D721Med (cell line): Measurements from ENCODE around the gene UBASH3B.

Experiments used
- DNase-seq: peaks from one replicate; pipeline ENCODE4 v3.0.0; 2011; ENCODE audit warnings: low spot score; ENCODE audit not compliant: insufficient read length
- FAIRE-seq: peaks from 2 replicates; lab custom pipeline; 2011; peaks lifted over from hg19 to GRCh38; lab: Jason Lieb, UNC
- TF ChIP-seq, protein P1 (sequence below): IDR thresholded peaks from 2 replicates; pipeline ENCODE4 v1.5.1; 2012; ENCODE audit warnings: mild to moderate bottlenecking, control low read depth; ENCODE audit not compliant: insufficient read depth; ENCODE audit errors: missing control alignments

Gene UBASH3B

DNA sequence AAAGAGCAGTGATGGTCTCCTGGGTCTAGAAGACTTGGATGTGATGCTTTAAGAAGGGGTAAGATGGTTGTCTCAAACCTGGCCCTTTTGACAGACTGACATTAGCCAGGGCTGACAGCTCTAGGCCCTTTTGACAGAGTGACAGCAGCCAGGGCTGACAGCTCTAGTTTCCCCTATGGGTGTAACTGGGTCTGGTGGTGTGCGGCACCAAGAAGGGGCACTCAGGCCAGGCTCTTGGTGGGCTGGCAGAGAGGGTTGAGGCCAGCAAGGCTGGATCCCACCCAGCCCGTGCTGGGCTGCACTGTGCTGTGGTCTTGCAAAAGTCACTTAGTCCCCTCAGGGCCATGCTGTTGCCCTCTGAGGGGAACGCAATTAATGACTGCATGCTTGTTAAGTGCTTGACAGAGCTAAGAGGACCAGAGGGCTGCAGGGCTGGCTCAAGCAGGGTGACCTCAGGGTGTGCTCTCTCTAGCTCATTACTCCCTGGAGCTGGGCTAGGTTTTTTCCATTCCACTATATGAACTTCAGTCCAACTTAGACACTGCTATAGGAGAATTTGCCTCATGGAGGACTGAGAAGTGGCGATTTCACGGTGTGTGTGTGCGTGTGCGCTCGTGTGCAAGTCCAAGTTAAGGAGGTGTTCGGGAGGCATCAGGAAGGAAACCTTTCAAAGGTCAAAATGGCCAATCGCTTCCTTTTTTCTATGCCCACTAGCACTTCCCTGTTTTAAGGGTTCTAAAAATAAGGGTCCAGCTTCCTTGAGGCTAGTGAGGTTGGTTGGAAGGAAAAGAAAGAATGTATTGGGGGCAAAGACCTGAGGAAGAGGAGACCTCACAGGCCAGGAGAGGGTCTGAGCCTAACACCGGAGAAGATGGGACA lies 4.4 kb downstream of the UBASH3B start:
- FAIRE-seq = no peak
- no peak for DNase-seq
- TF ChIP-seq, protein P1, sequence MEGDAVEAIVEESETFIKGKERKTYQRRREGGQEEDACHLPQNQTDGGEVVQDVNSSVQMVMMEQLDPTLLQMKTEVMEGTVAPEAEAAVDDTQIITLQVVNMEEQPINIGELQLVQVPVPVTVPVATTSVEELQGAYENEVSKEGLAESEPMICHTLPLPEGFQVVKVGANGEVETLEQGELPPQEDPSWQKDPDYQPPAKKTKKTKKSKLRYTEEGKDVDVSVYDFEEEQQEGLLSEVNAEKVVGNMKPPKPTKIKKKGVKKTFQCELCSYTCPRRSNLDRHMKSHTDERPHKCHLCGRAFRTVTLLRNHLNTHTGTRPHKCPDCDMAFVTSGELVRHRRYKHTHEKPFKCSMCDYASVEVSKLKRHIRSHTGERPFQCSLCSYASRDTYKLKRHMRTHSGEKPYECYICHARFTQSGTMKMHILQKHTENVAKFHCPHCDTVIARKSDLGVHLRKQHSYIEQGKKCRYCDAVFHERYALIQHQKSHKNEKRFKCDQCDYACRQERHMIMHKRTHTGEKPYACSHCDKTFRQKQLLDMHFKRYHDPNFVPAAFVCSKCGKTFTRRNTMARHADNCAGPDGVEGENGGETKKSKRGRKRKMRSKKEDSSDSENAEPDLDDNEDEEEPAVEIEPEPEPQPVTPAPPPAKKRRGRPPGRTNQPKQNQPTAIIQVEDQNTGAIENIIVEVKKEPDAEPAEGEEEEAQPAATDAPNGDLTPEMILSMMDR = no peak

DNA sequence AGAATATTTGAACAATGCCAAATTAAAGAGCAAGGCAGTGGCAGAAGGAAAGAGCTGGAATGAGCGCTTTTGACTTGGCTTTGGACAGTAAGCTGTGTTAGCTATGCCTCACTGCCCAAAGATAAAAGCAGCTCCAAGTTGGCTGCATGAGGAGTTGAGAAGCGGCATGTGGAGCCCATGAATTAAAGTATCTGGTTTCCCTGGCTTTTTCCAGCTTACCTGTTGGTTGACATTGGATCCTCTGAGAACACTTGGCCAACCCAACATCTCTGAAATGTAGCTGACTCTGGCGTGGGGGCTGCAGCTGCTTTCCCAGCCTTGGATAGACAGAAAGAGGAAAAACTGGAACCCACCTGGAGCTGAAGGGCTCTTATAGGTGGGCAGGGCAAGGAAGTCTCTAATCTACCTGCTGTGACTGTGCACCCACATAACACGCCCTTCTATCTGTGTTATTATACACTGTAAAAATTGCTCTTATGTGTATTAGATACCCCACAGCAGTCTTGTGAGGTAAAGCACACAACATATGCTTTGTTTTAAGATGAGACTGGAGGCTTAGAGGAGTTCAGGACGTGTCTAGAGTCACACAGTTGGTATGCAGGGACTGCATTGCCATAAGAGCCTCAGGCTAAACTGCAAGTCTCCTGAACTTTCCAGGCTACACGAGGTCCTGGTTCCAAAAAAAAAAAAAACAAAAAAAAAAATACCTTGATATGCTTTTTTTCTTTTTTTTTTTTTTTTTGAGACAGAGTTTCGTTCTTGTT lies 5.8 kb downstream of the UBASH3B start:
- no peak for FAIRE-seq
- TF ChIP-seq, protein P1 = no peak
- no peak for DNase-seq

DNA sequence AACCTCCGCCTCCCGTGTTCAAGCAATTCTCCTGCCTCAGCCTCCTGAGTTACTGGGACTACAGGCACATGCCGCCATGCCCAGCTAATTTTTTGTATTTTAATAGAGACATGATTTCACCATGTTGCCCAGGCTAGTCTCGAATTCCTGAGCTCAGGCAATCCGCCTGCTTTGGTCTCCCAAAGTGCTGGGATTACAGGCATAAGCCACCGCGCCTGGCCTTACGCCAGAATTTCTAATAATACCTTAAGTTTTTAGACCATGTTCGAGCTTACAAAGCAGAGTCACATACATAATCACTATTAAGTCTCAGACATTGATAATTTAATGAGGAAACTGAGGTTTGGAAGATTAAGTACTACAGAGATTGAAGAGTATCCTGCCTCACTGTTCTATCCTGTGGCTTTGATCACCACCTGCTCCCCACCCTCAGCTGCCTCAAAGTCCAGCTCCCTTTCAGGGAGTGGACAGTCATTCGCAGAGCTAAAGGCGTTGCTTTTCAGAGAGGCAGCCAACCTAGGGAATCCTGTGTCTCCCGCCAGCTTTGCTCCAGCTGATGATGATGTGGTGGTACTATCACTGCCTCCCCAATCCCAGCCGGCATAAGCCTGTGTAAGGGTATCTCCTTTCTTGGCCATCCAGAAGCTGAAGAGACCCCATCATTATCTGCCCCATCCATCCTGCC lies 7.7 kb downstream of the UBASH3B start:
- FAIRE-seq (no peak), DNase-seq (no peak)
- TF ChIP-seq, protein P1 = no peak

DNA sequence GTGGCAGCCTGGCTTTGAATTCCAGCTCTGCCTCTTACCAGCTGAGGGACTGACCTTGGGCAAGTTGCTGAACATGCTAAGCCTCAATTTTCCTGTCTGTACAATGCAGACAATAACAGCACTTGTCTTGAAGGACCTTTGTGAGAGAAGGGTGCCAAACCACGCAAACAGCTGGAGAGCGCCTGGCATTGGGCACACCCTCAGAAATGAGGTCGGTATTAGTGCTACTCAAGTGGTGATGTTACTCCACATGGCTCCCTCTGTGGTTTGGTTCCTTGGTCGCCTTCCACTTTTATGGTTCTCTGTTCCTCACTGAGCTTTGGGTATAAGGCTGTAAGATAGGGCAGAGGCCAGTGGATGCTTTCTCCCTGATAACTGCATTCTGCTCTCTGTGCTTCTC lies 8.2 kb downstream of the UBASH3B start:
- TF ChIP-seq, protein P1 = no peak
- DNase-seq (no peak), FAIRE-seq (no peak)

DNA sequence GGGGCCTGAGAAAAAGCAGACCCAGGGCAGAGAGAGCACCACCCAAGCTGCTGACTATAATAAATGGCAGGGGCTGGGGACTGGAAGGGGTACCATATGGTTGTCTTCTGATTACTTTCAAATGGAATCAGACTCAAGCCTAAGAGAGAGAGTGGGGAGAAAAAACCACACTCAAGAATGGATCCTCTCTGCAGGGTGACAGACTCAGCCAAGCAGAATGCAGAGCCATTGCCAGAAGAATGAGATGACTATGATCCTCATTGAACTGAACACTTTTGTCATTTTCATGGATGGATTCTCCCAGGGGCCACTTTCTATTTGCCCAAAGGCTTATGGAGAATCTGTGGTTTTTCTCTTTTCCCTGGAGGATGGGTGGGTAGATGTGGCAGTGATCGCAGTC lies 8.7 kb downstream of the UBASH3B start:
- FAIRE-seq = no peak
- TF ChIP-seq, protein P1 = no peak
- no peak for DNase-seq

DNA sequence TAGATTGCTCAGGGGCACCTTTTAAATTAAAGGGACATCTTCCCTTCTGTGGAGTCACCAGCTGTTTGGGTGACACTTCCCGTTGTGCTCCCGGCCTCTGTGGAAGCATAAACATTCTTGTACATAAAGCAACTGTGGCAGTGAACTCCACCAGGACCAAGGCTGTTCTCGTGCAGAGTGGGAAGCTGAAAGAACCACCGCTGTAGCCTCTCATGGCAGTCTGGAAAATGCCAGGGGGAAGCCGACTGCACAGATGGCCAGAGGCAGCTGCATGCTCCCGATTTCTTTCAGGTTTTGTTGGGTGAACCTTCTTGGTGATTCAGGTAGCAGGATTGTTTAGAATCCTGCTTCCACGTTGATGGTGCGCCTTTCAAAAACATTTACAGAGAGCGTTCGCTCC lies 10.3 kb downstream of the UBASH3B start:
- FAIRE-seq (no peak), DNase-seq (no peak)
- TF ChIP-seq, protein P1 = no peak
